Fibroblast of the conjunctiva (primary cell): ENCODE results near the gene RBFA.

Source experiments
- DNase-seq: peaks from one replicate; pipeline ENCODE4 v3.0.0-alpha.2; 2010; ENCODE audit warnings: low read depth

The RBFA gene

GRCh38 chr18:80074697-80075096, 40.5 kb downstream of the RBFA start:
- DNase-seq: no peak

DNA sequence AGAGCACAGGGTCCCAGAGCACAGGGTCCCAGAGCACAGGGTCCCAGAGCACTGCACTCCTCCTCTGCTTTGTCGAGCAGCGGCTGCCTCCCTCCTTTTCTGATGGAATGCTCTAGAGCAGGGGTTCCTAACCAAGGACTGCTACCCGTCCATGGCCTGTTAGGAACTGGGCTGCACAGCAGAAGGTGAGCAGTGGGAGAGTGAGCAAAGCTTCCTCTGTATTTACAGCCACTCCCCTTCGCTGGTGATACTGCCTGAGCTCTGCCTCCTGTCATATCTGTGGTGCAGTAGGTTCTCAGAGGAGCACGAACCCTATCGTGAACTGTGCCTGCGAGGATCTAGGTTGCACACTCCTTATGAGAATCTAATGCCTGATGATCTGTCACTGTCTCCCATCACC, 41.7 kb downstream of the RBFA start:
- DNase-seq: no peak

DNA sequence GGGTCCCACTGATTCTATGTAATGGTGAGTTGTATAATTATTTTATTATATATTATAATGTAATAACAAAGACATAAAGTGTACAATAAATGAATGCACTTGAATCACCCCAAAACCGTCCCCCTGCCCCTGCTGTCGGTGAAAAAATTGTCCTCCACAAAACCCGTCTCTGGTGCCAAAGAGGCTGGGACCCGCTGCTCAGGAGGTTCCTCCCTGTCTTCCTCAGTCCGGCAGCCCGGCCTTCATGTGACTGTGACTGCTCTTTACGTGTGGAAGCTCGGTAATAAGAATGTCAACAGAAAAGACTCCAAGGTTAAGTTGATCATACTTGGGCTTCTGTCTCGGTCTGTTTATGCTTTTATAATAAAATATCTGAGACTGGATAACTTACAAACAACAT, 42.1 kb downstream of the RBFA start:
- DNase-seq: no peak

- no peak for DNase-seq
Measured at GRCh38 chr18:80077873-80078272, 43.6 kb downstream of the RBFA start.
